ENCODE results near the gene RASA2. TPM values are rescaled to one million over a fixed set of nuclear protein-coding genes. Genes with fewer than 3 reads are reported as not detected.

The RASA2 gene
- total and polyA plus RNA-seq, 10 of the 15 experiments (the other 5 are each of a cell fraction or from before 2014, with no cell fraction given), result 1.9 to 9.4 (median 7.2) TPM

- TF ChIP-seq ATF3 (IDR thresholded peaks at IDR 0.05; ENCODE audit: borderline replicate concordance, extremely low read depth, low read depth, low read length) (no peak), ZBTB40 (IDR thresholded peaks at IDR 0.05; ENCODE audit: borderline replicate concordance) (no peak), ZSCAN29 (IDR thresholded peaks at IDR 0.05) (no peak), IKZF1 (conservative IDR thresholded peaks at IDR 0.05) (no peak), MAX (IDR thresholded peaks at IDR 0.05; ENCODE audit: low read depth, low read length) (no peak), RB1 (IDR thresholded peaks at IDR 0.05; ENCODE audit: borderline replicate concordance) (no peak), CBX5 (IDR thresholded peaks at IDR 0.05; ENCODE audit: low read depth) (0 out of 2 replicates have a peak, but pooled peaks have one; percentile 28)
- SMC1A ChIA-PET (ENCODE audit: uncharacterized antibody, unreplicated experiment), result interaction anchor here (1.7 kb wide), 1 partner anchor 13 kb away, joined by 3 read pairs; no protein-coding TSS in a partner anchor
- FAIRE-seq (no peak), ATAC-seq (no peak), DNase-seq (ENCODE audit: low read depth, low spot score) (no peak)
- H3K27ac ChIP-seq (ENCODE audit: control insufficient read depth, insufficient read depth), result no peak overlapping the region
- POLR2A ChIA-PET, result no interaction called here
- RAD21 ChIA-PET (ENCODE audit: unreplicated experiment), result no interaction called here
- no peaks in the 10 kb centered on the region for H4K20me1 ChIP-seq (ENCODE audit: control insufficient read depth, insufficient read depth)
- H3K9me3 ChIP-seq (replicated peaks; ENCODE audit: control insufficient read depth, insufficient read depth, low read length), result no peaks in the 10 kb centered on the region; the same call in 2 of the 3 replicates
- no peak overlapping the region for H2AFZ ChIP-seq (ENCODE audit: control insufficient read depth, low read depth, low read length)
- intact Hi-C loops (cut with micrococcal nuclease; ENCODE audit: unreplicated experiment) (no loop called here), in situ Hi-C loops (cut with MboI) (no loop called here)
- no peak overlapping the region for H3K4me2 ChIP-seq (ENCODE audit: control insufficient read depth, insufficient read depth)
- no peak overlapping the region for H3K4me3 ChIP-seq
- peaks cover 0 to 8% of the 10 kb centered on the region in 2 experiments; a peak in 2 of 4 replicates for H3K36me3 ChIP-seq (ENCODE audit: control insufficient read depth in 2 of 2, insufficient read depth in 2 of 2, low read length in 1 of 2)
- 98% methylated on average over 2 of the region's 2 CpGs for WGBS (ENCODE audit: insufficient coverage, insufficient replicate concordance, low lambda C conversion rate, missing lambda C conversion rate)
- H3K4me1 ChIP-seq (ENCODE audit: control insufficient read depth, insufficient read depth, low read length), result no peaks in the 10 kb centered on the region
- no peaks in the 10 kb centered on the region for H3K27me3 ChIP-seq (replicated peaks in 1 of 2; ENCODE audit: control insufficient read depth in 2 of 2, insufficient read depth in 2 of 2, low read length in 1 of 2)
- no peaks in the 10 kb centered on the region for H3K79me2 ChIP-seq (ENCODE audit: control insufficient read depth, insufficient read depth, low read length)
- BruUV-seq (replicated peaks), result no TSS peak
- CTCF ChIA-PET, result no interaction called here
- H3K9ac ChIP-seq (ENCODE audit: control insufficient read depth, insufficient read depth, low read length), result no peak overlapping the region
Measured at GRCh38 chr3:141594357-141594756, 107.5 kb downstream of the RASA2 start.

All from GM12878 (cell line).